Measurements from ENCODE around the gene GPR179.

DNA sequence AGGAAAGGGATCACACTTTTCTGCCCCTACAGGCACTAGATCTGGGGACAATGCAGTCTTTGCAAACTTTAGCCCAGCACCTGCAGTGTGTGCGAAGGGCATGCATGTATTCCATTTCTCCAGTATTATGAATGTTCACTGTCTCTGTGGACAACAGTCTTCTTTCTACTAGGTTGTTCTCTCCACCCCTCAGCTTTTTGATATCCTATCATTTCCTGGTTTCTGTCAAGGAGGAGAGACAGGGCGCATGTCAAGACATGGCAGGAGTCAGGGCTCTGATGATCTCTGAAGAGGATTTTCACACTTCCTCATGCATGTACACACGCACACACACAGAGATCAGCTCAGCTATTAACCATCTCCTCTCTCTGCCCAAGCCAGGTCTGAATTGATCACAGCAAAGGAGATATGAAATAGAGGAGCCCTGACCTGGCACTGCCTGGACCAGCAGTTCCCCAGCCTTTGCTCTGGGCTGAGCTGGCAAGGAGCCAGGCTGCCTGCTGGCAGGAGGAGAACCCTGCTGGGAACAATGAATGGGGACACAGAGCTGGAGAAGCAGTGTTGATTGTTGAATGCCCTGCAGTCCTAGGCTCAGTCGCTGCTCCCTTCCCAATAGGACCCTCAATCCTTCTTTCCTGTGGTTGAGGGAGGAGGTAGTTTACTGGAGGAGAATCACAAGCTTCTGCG is 2.6 kb downstream of the GPR179 start:
- TF ChIP-seq, protein P1, sequence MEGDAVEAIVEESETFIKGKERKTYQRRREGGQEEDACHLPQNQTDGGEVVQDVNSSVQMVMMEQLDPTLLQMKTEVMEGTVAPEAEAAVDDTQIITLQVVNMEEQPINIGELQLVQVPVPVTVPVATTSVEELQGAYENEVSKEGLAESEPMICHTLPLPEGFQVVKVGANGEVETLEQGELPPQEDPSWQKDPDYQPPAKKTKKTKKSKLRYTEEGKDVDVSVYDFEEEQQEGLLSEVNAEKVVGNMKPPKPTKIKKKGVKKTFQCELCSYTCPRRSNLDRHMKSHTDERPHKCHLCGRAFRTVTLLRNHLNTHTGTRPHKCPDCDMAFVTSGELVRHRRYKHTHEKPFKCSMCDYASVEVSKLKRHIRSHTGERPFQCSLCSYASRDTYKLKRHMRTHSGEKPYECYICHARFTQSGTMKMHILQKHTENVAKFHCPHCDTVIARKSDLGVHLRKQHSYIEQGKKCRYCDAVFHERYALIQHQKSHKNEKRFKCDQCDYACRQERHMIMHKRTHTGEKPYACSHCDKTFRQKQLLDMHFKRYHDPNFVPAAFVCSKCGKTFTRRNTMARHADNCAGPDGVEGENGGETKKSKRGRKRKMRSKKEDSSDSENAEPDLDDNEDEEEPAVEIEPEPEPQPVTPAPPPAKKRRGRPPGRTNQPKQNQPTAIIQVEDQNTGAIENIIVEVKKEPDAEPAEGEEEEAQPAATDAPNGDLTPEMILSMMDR (IDR thresholded peaks at IDR 0.05; ENCODE audit: extremely low read depth in 1 of 2, insufficient read depth in 1 of 2, low read depth in 1 of 2, low read length in 2 of 2) = no peak
- TF ChIP-seq EZH2 (IDR thresholded peaks at IDR 0.05; ENCODE audit: borderline replicate concordance, low read depth, low read length, severe bottlenecking) (no peak), POLR2A (IDR thresholded peaks at IDR 0.05; ENCODE audit: low read depth, low read length) (no peak), FOS (IDR thresholded peaks at IDR 0.05; ENCODE audit: borderline replicate concordance, insufficient read depth, low read length) (no peak), POLR2AphosphoS5 (IDR thresholded peaks at IDR 0.05; ENCODE audit: insufficient read depth, low read depth, low read length) (no peak)
- TF ChIP-seq, protein P2, sequence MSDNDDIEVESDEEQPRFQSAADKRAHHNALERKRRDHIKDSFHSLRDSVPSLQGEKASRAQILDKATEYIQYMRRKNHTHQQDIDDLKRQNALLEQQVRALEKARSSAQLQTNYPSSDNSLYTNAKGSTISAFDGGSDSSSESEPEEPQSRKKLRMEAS (IDR thresholded peaks at IDR 0.05; ENCODE audit: insufficient read depth, insufficient read length) = no peak

All from endothelial cell of umbilical vein (primary cell).